Non-pigmented ciliary epithelial cell (primary cell): Measurements from ENCODE around the gene RNU5B-1.

Experiments used
- DNase-seq: peaks from one replicate; pipeline ENCODE4 v3.0.0-alpha.2; 2010; ENCODE audit warnings: low read depth

RNU5B-1 gene

GRCh38 chr15:65289261-65289854, 15.1 kb upstream of the RNU5B-1 start:
- DNase-seq, result no peak

- DNase-seq, result no peak
Measured at GRCh38 chr15:65290228-65290627, 14.2 kb upstream of the RNU5B-1 start.

- no peak for DNase-seq
Measured at GRCh38 chr15:65292938-65293518, 11.4 kb upstream of the RNU5B-1 start.

- no peak for DNase-seq
Measured at GRCh38 chr15:65298731-65299130, 5.7 kb upstream of the RNU5B-1 start.

GRCh38 chr15:65300924-65301441, 3.5 kb upstream of the RNU5B-1 start:
- no peak for DNase-seq

GRCh38 chr15:65302061-65302460, 2.4 kb upstream of the RNU5B-1 start:
- DNase-seq, result no peak

GRCh38 chr15:65303687-65304380, 643 bp upstream of the RNU5B-1 start:
- DNase-seq, result no peak

GRCh38 chr15:65305150-65305758, 777 bp downstream of the RNU5B-1 start:
- DNase-seq, result no peak

- DNase-seq, result no peak
Measured at GRCh38 chr15:65305776-65306175, 1.3 kb downstream of the RNU5B-1 start.

- DNase-seq, result no peak
Measured at GRCh38 chr15:65306551-65306950, 2.1 kb downstream of the RNU5B-1 start.

- DNase-seq, result no peak
Measured at GRCh38 chr15:65307978-65308377, 3.5 kb downstream of the RNU5B-1 start.

GRCh38 chr15:65309882-65310418, 5.5 kb downstream of the RNU5B-1 start:
- DNase-seq, result no peak

GRCh38 chr15:65310431-65311137, 6.1 kb downstream of the RNU5B-1 start:
- no peak for DNase-seq

GRCh38 chr15:65311760-65312159, 7.3 kb downstream of the RNU5B-1 start:
- no peak for DNase-seq

GRCh38 chr15:65312400-65312916, 8.0 kb downstream of the RNU5B-1 start:
- no peak for DNase-seq

- DNase-seq, result no peak
Measured at GRCh38 chr15:65318870-65319356, 14.4 kb downstream of the RNU5B-1 start.

- DNase-seq, result no peak
Measured at GRCh38 chr15:65323071-65323511, 18.6 kb downstream of the RNU5B-1 start.

GRCh38 chr15:65326117-65326526, 21.6 kb downstream of the RNU5B-1 start:
- DNase-seq, result no peak

GRCh38 chr15:65326818-65327217, 22.3 kb downstream of the RNU5B-1 start:
- DNase-seq, result no peak

- DNase-seq, result no peak
Measured at GRCh38 chr15:65327651-65328393, 23.3 kb downstream of the RNU5B-1 start.
